GM12878 (cell line): ENCODE data around the gene WWTR1. TPM values are rescaled to one million over a fixed set of nuclear protein-coding genes. Genes with fewer than 3 reads are reported as not detected.

Source experiments
- ATAC-seq: fragments of 200-7000 bp; cut with Tn5 transposase; 3 replicates; pipeline ENCODE4 v1.9.1; 2020; ENCODE audit warnings: mild to moderate bottlenecking, moderate library complexity
- BruUV-seq: library from RNA; stranded (reverse); fragments of 400-500 nt; replicated peaks from 2 replicates; lab custom pipeline; 2021; lab: Mats Ljungman, UMichigan
- CTCF ChIA-PET: fragments of 300-600 bp; sonication (Branson Sonifier 250); formaldehyde crosslinking; extraction: SDS; loops from one replicate; lab custom pipeline; 2021; ENCODE audit warnings: inconsistent platforms; lab: Yijun Ruan, JAX
- POLR2A ChIA-PET: fragments of 350-600 bp; formaldehyde crosslinking; extraction: SDS; loops from one replicate; lab custom pipeline; 2021; ENCODE audit warnings: inconsistent platforms; lab: Charles Lee
- RAD21 ChIA-PET: fragments of 300-600 bp; sonication (Branson Sonifier 250); formaldehyde crosslinking; loops from one replicate; lab custom pipeline; 2023; ENCODE audit warnings: antibody characterized with exemption; ENCODE audit not compliant: unreplicated experiment; lab: Charles Lee
- SMC1A ChIA-PET: fragments of 300-600 bp; sonication (Branson Sonifier 250); formaldehyde crosslinking; loops from one replicate; lab custom pipeline; 2023; ENCODE audit not compliant: unreplicated experiment, uncharacterized antibody; lab: Charles Lee
- DNase-seq: peaks from one replicate; pipeline ENCODE4 v3.0.0-alpha.2; 2011; ENCODE audit warnings: low read depth, low spot score
- FAIRE-seq: peaks from 3 replicates; lab custom pipeline; 2011; peaks lifted over from hg19 to GRCh38; lab: Jason Lieb, UNC
- H2AFZ ChIP-seq: 2 replicates; pipeline ENCODE4 v1.6.0; 2011; ENCODE audit warnings: low read depth, low read length, control low read depth; ENCODE audit not compliant: control insufficient read depth
- H3K27ac ChIP-seq: 2 replicates; pipeline ENCODE4 v1.5.1; 2011; ENCODE audit warnings: control low read depth; ENCODE audit not compliant: control insufficient read depth, insufficient read depth
- H3K27me3 ChIP-seq, 2 experiments: replicated peaks in 1 of 2; 2 replicates each; pipeline versions ENCODE4 v1.6.0 to v1.6.1; 2011; ENCODE audit warnings: low read length in 1 of 2; ENCODE audit not compliant: control insufficient read depth in 2 of 2, insufficient read depth in 2 of 2
- H3K36me3 ChIP-seq, 2 experiments: 2 replicates each; pipeline ENCODE4 v1.5.1; 2011; ENCODE audit warnings: low read length in 1 of 2; ENCODE audit not compliant: control insufficient read depth in 2 of 2, insufficient read depth in 2 of 2
- H3K4me1 ChIP-seq: 2 replicates; pipeline ENCODE4 v1.6.1; 2011; ENCODE audit warnings: mild to moderate bottlenecking, low read length, moderate library complexity, mixed read lengths; ENCODE audit not compliant: control insufficient read depth, insufficient read depth
- H3K4me2 ChIP-seq: 2 replicates; pipeline ENCODE4 v1.6.0; 2011; ENCODE audit warnings: control low read depth; ENCODE audit not compliant: control insufficient read depth, insufficient read depth
- H3K4me3 ChIP-seq: fragments of 200-600 bp; sonication (generic); 2 replicates; pipeline ENCODE4 v1.5.1; 2016
- H3K79me2 ChIP-seq: 2 replicates; pipeline ENCODE4 v1.6.0; 2011; ENCODE audit warnings: low read length; ENCODE audit not compliant: control insufficient read depth, insufficient read depth
- H3K9ac ChIP-seq: 2 replicates; pipeline ENCODE4 v1.8.0; 2011; ENCODE audit warnings: low read length, control low read depth, mixed read lengths; ENCODE audit not compliant: control insufficient read depth, insufficient read depth
- H3K9me3 ChIP-seq: replicated peaks from 3 replicates; pipeline ENCODE4 v1.5.1; 2011; ENCODE audit warnings: mild to moderate bottlenecking, low read length; ENCODE audit not compliant: control insufficient read depth, insufficient read depth
- H4K20me1 ChIP-seq: 2 replicates; pipeline ENCODE4 v1.6.0; 2011; ENCODE audit not compliant: control insufficient read depth, insufficient read depth
- CREB1 ChIP-seq: IDR thresholded peaks from 2 replicates; pipeline ENCODE4 v1.6.1; 2012; ENCODE audit warnings: low read depth, mild to moderate bottlenecking, inconsistent platforms
- E2F8 ChIP-seq: fragments of 450-650 bp; IDR thresholded peaks from 2 replicates; pipeline ENCODE4 v1.6.1; 2018; ENCODE audit warnings: mild to moderate bottlenecking, low read depth, moderate library complexity; ENCODE audit not compliant: partially characterized antibody
- ESRRA ChIP-seq: IDR thresholded peaks from 2 replicates; pipeline ENCODE4 v1.6.1; 2012; ENCODE audit warnings: mild to moderate bottlenecking, low read length, improper control_type of control experiment
- GABPA ChIP-seq: IDR thresholded peaks from 2 replicates; pipeline ENCODE4 v1.6.1; 2014; ENCODE audit warnings: antibody characterized with exemption, low read depth, mild to moderate bottlenecking, inconsistent platforms
- IRF5 ChIP-seq: fragments of 450-650 bp; IDR thresholded peaks from 2 replicates; pipeline ENCODE4 v1.6.1; 2017; ENCODE audit warnings: borderline replicate concordance
- KLF5 ChIP-seq: fragments of 450-650 bp; IDR thresholded peaks from 2 replicates; pipeline ENCODE4 v1.6.1; 2014; ENCODE audit warnings: mild to moderate bottlenecking; ENCODE audit not compliant: partially characterized antibody
- NKRF ChIP-seq: fragments of 450-650 bp; conservative IDR thresholded peaks from 2 replicates; pipeline ENCODE4 v1.6.1; 2017; ENCODE audit warnings: mild to moderate bottlenecking, moderate library complexity
- SIX5 ChIP-seq: IDR thresholded peaks from 2 replicates; pipeline ENCODE4 v1.6.1; 2011; ENCODE audit warnings: mild to moderate bottlenecking, low read depth, low read length, moderate library complexity; ENCODE audit not compliant: severe bottlenecking
- WGBS: methylation state at CpG from one replicate; pipeline ENCODE4 v1.1.6; 2016; ENCODE audit warnings: low lambda C conversion rate; ENCODE audit not compliant: insufficient replicate concordance, insufficient coverage; ENCODE audit errors: missing lambda C conversion rate; 5-methylcytosine and 5-hydroxymethylcytosine counted together
- in situ Hi-C: fragments of 300-500 bp; cut with MboI; formaldehyde crosslinking; loops from 9 replicates; pipeline ENCODE4 v1.14.3; 2018; ENCODE audit warnings: mixed read lengths
- intact Hi-C: fragments of 100-400 bp; cut with micrococcal nuclease; formaldehyde crosslinking; loops from one replicate; pipeline ENCODE4 v1.14.2; 2022; ENCODE audit not compliant: unreplicated experiment
- polyA plus RNA-seq, 11 experiments: library from polyadenylated mRNA; depleted of rRNA in 4 of 11; unstranded in 6 of 11; stranded (reverse) in 5 of 11; fragments of >200 nt; fragmentation: Nextera tagmentation in 4 of 11; fragmentation: Illumina TruSeq in 1 of 11; extraction: Ambion mirVana in 4 of 11; extraction: Trizol in 1 of 11; gene quantifications; 1 replicate in 1 of 11; 2 replicates in 10 of 11; pipeline versions ENCODE4 v1.2.1 to v1.2.3, GENCODE V29; 2011 to 2016; ENCODE audit warnings: inconsistent platforms in 2 of 11, missing spikeins in 2 of 11, low read depth in 1 of 11
- total RNA-seq, 4 experiments: library from RNA; depleted of rRNA in 3 of 4; stranded (reverse); fragments of >200 nt in 3 of 4; fragmentation: Illumina TruSeq in 1 of 4; extraction: Trizol in 1 of 4; gene quantifications; 2 replicates each; pipeline versions ENCODE4 v1.2.1 to v1.2.3, GENCODE V29; 2013 to 2021

Gene WWTR1
- total and polyA plus RNA-seq, 10 of the 15 experiments (the other 5 are each of a cell fraction or from before 2014, with no cell fraction given) = 2.5 to 18.5 (median 5.8) TPM

- Histone ChIP-seq H3K79me2 (peaks cover 1% of the 10 kb centered on the region; the same call in 1 of the 2 replicates), H3K27ac (no peak overlapping the region), H2AFZ (no peak overlapping the region), H3K4me3 (no peak overlapping the region), H4K20me1 (no peaks in the 10 kb centered on the region), H3K9ac (no peak overlapping the region), H3K9me3 (peaks cover 3% of the 10 kb centered on the region; the same call in 2 of the 3 replicates), H3K36me3 (peaks cover 0 to 6% of the 10 kb centered on the region in 2 experiments; a peak in 2 of 4 replicates), H3K4me1 (no peaks in the 10 kb centered on the region; the same call in none of the 2 replicates), H3K4me2 (no peak overlapping the region), H3K27me3 (no peaks in the 10 kb centered on the region)
- in situ Hi-C loops = no loop called here
- CTCF ChIA-PET = interaction anchor here (0.8 to 2.7 kb wide), 4 partner anchors 11 to 82 kb away, joined by 3 to 7 read pairs (median 3); partner anchors contain the start of gene WWTR1
- SMC1A ChIA-PET = interaction anchor here (1.1 to 2.6 kb wide), 7 partner anchors 9 to 66 kb away, joined by 3 to 11 read pairs (median 3); no protein-coding TSS in a partner anchor
- POLR2A ChIA-PET = interaction anchor here (1.5 kb wide), 1 partner anchor 23 kb away, joined by 4 read pairs; no protein-coding TSS in a partner anchor
- RAD21 ChIA-PET = interaction anchor here (1.6 kb wide), 1 partner anchor 82 kb away, joined by 3 read pairs; no protein-coding TSS in a partner anchor
- intact Hi-C loops = no loop called here
- BruUV-seq = no TSS peak
- ATAC-seq = no peak
- FAIRE-seq = no peak
- no peak for DNase-seq
- WGBS = 44% methylated on average over 4 of the region's 4 CpGs
- TF ChIP-seq CREB1 (no peak), IRF5 (no peak)
Observed at GRCh38 chr3:149635396-149635795, 22.4 kb downstream of the WWTR1 start.

- peaks cover 3% of the 10 kb centered on the region; the same call in 2 of the 3 replicates for H3K9me3 ChIP-seq
- peaks cover 1% of the 10 kb centered on the region; the same call in 1 of the 2 replicates for H3K79me2 ChIP-seq
- peaks cover 0 to 6% of the 10 kb centered on the region in 2 experiments; a peak in 2 of 4 replicates for H3K36me3 ChIP-seq
- BruUV-seq = no TSS peak
- ATAC-seq (no peak), FAIRE-seq (no peak), DNase-seq (no peak)
- no peak overlapping the region for H2AFZ ChIP-seq
- H3K9ac ChIP-seq = no peak overlapping the region
- no peaks in the 10 kb centered on the region; the same call in 1 of the 2 replicates for H3K4me1 ChIP-seq
- H3K4me3 ChIP-seq = no peak overlapping the region
- no peak overlapping the region for H3K27ac ChIP-seq
- SMC1A ChIA-PET = interaction anchor here (1.1 to 4.8 kb wide), 6 partner anchors 9 to 66 kb away, joined by 3 to 24 read pairs (median 4); no protein-coding TSS in a partner anchor
- WGBS = 96% methylated on average over 4 of the region's 4 CpGs
- RAD21 ChIA-PET = interaction anchor here (1.0 kb wide), 1 partner anchor 14 kb away, joined by 3 read pairs; no protein-coding TSS in a partner anchor
- intact Hi-C loops = no loop called here
- CTCF ChIA-PET = interaction anchor here (0.8 to 2.7 kb wide), 3 partner anchors 10 to 80 kb away, joined by 3 to 7 read pairs (median 3); no protein-coding TSS in a partner anchor
- in situ Hi-C loops = no loop called here
- no peak overlapping the region for H3K4me2 ChIP-seq
- POLR2A ChIA-PET = interaction anchor here (0.8 to 1.5 kb wide), 2 partner anchors 11 to 23 kb away, joined by 3 to 4 read pairs; no protein-coding TSS in a partner anchor
- H4K20me1 ChIP-seq = no peaks in the 10 kb centered on the region
- H3K27me3 ChIP-seq = no peaks in the 10 kb centered on the region
- TF ChIP-seq KLF5 = no peak
- TF ChIP-seq SIX5 = no peak
- no peak for TF ChIP-seq NKRF
- TF ChIP-seq GABPA = no peak
- no peak for TF ChIP-seq E2F8
- TF ChIP-seq ESRRA = no peak
Observed at GRCh38 chr3:149634573-149634972, 23.3 kb downstream of the WWTR1 start.
